Measurements from ENCODE around the gene TBX1.

DNA sequence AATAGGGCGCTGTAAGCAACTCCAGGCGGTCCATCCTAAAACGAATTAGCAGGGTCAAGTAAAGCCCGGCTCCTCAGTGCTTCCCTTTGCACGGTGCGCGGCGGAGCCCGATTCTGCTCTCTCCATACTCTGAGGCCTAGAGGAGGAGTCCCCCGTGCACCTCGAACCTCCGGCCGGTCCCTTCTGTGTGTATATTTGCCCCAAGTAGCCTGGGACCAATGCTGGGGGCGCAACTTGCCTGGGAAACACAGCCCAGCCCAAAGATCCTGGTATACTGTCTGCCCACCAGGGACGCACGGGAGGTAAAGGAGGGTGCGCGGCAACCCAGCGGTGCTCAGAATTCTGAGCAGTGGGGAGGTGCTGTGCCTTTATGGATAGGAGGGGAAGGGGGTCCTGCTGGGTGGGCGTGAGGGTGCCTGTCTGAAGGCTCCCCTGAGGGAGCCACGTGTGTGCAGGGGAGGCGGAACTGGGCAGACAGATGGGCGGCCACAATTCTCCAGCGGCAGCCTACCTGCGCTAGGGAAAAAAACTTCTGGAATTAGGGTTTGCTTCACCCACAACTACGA is 4.8 kb upstream of the TBX1 start:
- TF ChIP-seq CTCF (IDR thresholded peaks at IDR 0.05) (no peak), POLR2AphosphoS5 (IDR thresholded peaks at IDR 0.05) (no peak), POLR2A (IDR thresholded peaks at IDR 0.05) (no peak), EP300 (IDR thresholded peaks at IDR 0.05) (no peak)
